Liver (tissue), 3 donors: ENCODE results near the gene CMTM4.

Source experiments
- ATF3 ChIP-seq: IDR thresholded peaks from 2 replicates; pipeline ENCODE4 v1.6.1; 2016; ENCODE audit warnings: antibody characterized with exemption
- CTCF ChIP-seq: fragments of 150-350 bp; IDR thresholded peaks from 2 replicates; pipeline ENCODE4 v1.5.1; 2017; ENCODE audit warnings: improper control_type of control experiment, low read depth, low read length; ENCODE audit not compliant: missing input control
- HNF4G ChIP-seq: IDR thresholded peaks from 2 replicates; pipeline ENCODE4 v1.6.1; 2016; ENCODE audit warnings: antibody characterized with exemption
- SP1 ChIP-seq: IDR thresholded peaks from 2 replicates; pipeline ENCODE4 v1.6.1; 2018; ENCODE audit warnings: antibody characterized with exemption, mild to moderate bottlenecking
- donor health status: healthy.
- donor health status: healthy.

GRCh38 chr16:66703406-66704215 is 7.1 kb upstream of the CMTM4 start:
- TF ChIP-seq SP1 (no peak), ATF3 (no peak), HNF4G (no peak), CTCF (no peak)
